Vagina (tissue), 2 donors: ENCODE measurements around the gene CDX1. TPM values are rescaled to one million over a fixed set of nuclear protein-coding genes. Genes with fewer than 3 reads are reported as not detected.

Experiments used
- DNase-seq, 2 donors: peaks; one replicate each; pipeline ENCODE4 v3.0.0-alpha.2; 2017; ENCODE audit errors: extremely low spot score in 2 of 2
- H3K27ac ChIP-seq: fragments of 200-600 bp; sonication (generic); one replicate; pipeline ENCODE4 v1.5.1; 2019
- H3K27me3 ChIP-seq: fragments of 200-600 bp; sonication (generic); one replicate; pipeline ENCODE4 v1.5.1; 2019
- H3K36me3 ChIP-seq, 2 donors: fragments of 200-600 bp; sonication (generic); one replicate each; pipeline ENCODE4 v1.5.1; 2017 to 2019
- H3K4me1 ChIP-seq: fragments of 200-600 bp; sonication (generic); one replicate; pipeline ENCODE4 v1.5.1; 2019
- H3K4me3 ChIP-seq, 2 donors: fragments of 200-600 bp; sonication (generic); 1 replicate in 1 of 2; 2 replicates in 1 of 2; pipeline ENCODE4 v1.5.1; 2016 to 2019
- H3K9me3 ChIP-seq: fragments of 200-600 bp; sonication (generic); one replicate; pipeline ENCODE4 v1.5.1; 2019
- POLR2A ChIP-seq, 2 donors: fragments of 450-650 bp; IDR thresholded peaks; one replicate each; pipeline ENCODE4 v1.6.1; 2017; ENCODE audit warnings: antibody characterized with exemption in 2 of 2, mild to moderate bottlenecking in 2 of 2, moderate library complexity in 2 of 2
- POLR2AphosphoS5 ChIP-seq, 2 donors: sonication (generic); formaldehyde crosslinking; IDR thresholded peaks; one replicate each; pipeline ENCODE4 v1.9.0; 2017; ENCODE audit warnings: antibody characterized with exemption in 2 of 2, mild to moderate bottlenecking in 2 of 2, low read depth in 1 of 2; ENCODE audit not compliant: insufficient read depth in 1 of 2
- intact Hi-C: fragments of 100-400 bp; cut with DNase I; formaldehyde crosslinking; loops from one replicate; pipeline ENCODE4 v1.15.1; 2023
- total RNA-seq: library from RNA; depleted of rRNA; stranded (reverse); fragments of >200 nt; gene quantifications from one replicate; pipeline ENCODE4 v1.2.3, GENCODE V29; 2016
- TF ChIP-seq, protein P1 (sequence below), 3 experiments: fragments of 450-650 bp in 2 of 3; fragments of 200-600 bp in 1 of 3; sonication (generic) in 1 of 3; IDR thresholded peaks; one replicate each; pipeline ENCODE4 v1.5.1; 2017 to 2019; ENCODE audit warnings: antibody characterized with exemption in 3 of 3, mild to moderate bottlenecking in 2 of 3, moderate library complexity in 2 of 3

The CDX1 gene
- total RNA-seq, 1 donor from 2014 or later = not detected

DNA sequence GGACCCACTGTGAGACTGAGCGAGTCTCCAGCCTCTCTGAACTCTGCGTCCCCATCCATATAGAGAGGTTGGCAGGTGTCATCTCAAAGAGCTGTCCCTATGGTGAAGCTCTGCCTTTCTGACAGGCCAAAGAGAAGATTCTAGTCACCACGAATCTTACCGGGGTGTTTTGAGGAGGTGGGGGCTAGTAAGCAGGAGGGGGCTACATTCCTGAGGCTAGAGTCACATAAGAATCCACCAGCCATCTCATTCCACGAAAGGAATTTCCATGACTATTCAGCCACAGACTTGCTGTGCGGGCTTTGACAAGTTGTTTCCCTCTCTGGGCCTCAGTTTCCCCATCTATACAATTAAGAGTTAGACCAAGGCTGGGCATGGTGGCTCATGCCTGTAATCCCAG lies 27.2 kb upstream of the CDX1 start:
- TF ChIP-seq, protein P1, sequence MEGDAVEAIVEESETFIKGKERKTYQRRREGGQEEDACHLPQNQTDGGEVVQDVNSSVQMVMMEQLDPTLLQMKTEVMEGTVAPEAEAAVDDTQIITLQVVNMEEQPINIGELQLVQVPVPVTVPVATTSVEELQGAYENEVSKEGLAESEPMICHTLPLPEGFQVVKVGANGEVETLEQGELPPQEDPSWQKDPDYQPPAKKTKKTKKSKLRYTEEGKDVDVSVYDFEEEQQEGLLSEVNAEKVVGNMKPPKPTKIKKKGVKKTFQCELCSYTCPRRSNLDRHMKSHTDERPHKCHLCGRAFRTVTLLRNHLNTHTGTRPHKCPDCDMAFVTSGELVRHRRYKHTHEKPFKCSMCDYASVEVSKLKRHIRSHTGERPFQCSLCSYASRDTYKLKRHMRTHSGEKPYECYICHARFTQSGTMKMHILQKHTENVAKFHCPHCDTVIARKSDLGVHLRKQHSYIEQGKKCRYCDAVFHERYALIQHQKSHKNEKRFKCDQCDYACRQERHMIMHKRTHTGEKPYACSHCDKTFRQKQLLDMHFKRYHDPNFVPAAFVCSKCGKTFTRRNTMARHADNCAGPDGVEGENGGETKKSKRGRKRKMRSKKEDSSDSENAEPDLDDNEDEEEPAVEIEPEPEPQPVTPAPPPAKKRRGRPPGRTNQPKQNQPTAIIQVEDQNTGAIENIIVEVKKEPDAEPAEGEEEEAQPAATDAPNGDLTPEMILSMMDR (IDR thresholded peaks at IDR 0.05) = no peak
- no peak for TF ChIP-seq POLR2A (IDR thresholded peaks at IDR 0.05)
- no peak for TF ChIP-seq POLR2AphosphoS5 (IDR thresholded peaks at IDR 0.05; ENCODE audit: insufficient read depth in 1 of 2, low read depth in 1 of 2)
- H3K4me3 ChIP-seq = peak overlapping the region in 1 of 2 donors; percentile 36
- H3K9me3 ChIP-seq = no peaks in the 10 kb centered on the region
- no peaks in the 10 kb centered on the region for H3K27me3 ChIP-seq
- DNase-seq = no peak
- intact Hi-C loops = no loop called here
- H3K36me3 ChIP-seq = peaks cover 0 to 16% of the 10 kb centered on the region in 2 donors
- H3K4me1 ChIP-seq = peaks cover 89% of the 10 kb centered on the region
- H3K27ac ChIP-seq = peak overlapping the region; percentile 83

DNA sequence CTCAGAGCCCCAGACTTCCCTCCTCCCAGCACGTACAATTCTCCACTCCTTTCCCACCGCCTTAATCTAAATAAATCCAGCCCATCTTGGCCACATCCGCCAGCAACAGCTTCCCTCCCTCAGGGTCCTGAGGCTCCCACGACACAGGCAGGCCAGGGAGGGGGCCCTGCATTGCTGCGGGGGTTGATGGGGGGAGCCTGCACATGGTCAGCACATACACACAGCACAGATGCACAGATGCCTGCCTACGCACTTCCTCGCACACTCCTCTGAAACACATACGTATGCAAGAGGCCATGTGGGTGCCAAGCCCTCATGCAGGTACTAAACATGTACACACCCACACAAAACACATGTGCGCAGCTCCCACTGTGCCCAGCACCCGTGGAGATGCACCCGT lies 25.7 kb upstream of the CDX1 start:
- peaks cover 92% of the 10 kb centered on the region for H3K4me1 ChIP-seq
- H3K27me3 ChIP-seq = no peaks in the 10 kb centered on the region
- DNase-seq = no peak
- H3K4me3 ChIP-seq = peak overlapping the region in 1 of 2 donors; percentile 32
- peak overlapping the region; percentile 83 for H3K27ac ChIP-seq
- intact Hi-C loops = no loop called here
- no peaks in the 10 kb centered on the region for H3K9me3 ChIP-seq
- TF ChIP-seq POLR2AphosphoS5 (IDR thresholded peaks at IDR 0.05; ENCODE audit: insufficient read depth in 1 of 2, low read depth in 1 of 2) = no peak
- TF ChIP-seq, protein P1 (IDR thresholded peaks at IDR 0.05) = no peak
- peaks cover 0 to 8% of the 10 kb centered on the region in 2 donors for H3K36me3 ChIP-seq

DNA sequence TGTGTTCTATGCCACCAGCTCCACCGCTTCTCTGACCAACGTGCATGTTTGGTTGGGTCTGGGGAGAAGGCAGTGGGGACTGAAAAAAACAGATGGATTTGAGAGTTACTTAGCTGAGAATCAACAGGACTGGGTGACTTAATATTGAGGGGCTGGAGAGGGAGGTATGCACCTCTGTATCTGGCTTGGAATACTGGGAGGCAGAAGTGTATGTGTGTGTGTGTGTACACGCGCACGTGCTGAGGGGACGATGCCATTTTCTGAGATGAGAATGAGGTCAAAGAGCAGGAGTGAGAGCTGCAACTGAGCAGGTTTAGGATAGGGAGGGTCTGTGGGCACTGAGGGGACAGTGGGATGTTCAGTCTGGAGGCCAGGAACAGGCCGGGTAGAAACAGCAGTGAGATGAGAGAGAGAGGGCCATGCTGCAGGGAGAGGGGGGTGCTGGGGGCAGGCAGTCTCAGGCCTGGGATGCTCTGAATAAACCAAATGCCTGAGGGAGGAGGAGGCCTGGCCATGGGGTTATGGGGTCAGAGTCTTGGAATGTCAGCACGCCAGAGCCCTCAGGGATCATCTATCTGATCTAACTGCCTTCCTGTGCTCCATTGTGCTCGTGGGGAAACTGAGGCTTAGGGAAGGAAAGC lies 24.9 kb upstream of the CDX1 start:
- TF ChIP-seq POLR2AphosphoS5 (IDR thresholded peaks at IDR 0.05; ENCODE audit: insufficient read depth in 1 of 2, low read depth in 1 of 2) (no peak), POLR2A (IDR thresholded peaks at IDR 0.05) (no peak)
- TF ChIP-seq, protein P1 (IDR thresholded peaks at IDR 0.05) = no peak
- no peak for DNase-seq
- Histone ChIP-seq H3K27ac (peak overlapping the region; percentile 83), H3K4me3 (peak overlapping the region in 1 of 2 donors; percentile 38), H3K9me3 (no peaks in the 10 kb centered on the region), H3K36me3 (no peaks in the 10 kb centered on the region), H3K27me3 (no peaks in the 10 kb centered on the region), H3K4me1 (peaks cover 92% of the 10 kb centered on the region)
- intact Hi-C loops = no loop called here

DNA sequence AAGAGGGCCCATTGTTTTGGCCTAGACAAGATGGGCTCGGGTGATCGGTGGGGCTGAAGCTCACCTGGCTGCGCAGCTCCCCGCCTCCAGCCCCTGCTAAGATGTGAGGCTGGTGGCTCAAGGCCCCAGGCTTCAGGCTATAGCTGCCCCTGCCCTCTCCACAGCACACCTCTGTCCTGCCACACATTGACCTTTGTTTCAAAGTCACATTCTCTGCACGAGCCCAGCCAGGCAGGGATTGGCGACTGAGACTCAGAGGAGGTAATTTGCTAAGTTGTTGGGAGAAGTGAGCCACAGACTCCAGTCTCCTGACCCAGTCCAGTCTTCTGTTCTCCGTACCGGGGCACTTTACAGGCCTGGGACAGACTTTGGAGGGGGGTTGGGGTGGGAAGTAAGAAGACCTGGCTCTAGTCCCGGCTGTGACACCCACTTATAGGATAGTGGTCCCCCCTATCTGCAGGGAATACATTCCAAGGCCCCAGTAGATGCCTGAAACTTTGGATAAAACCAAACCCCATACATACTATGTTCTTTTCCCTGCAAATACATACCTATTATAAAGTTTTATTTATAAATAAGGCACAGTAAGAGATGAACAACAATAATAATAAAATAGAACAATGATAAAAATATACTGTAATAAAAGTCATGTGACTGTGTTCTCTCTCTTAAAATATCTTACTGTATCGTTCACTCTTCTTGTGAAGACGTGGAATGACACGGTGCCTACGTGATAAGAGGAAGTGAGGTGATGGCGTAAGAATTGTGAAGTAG lies 24.2 kb upstream of the CDX1 start:
- TF ChIP-seq POLR2AphosphoS5 (IDR thresholded peaks at IDR 0.05; ENCODE audit: insufficient read depth in 1 of 2, low read depth in 1 of 2) = peak in 1 of 2 donors; percentile 29
- no peak for TF ChIP-seq POLR2A (IDR thresholded peaks at IDR 0.05)
- Histone ChIP-seq H3K9me3 (no peaks in the 10 kb centered on the region), H3K4me1 (peaks cover 92% of the 10 kb centered on the region), H3K27ac (peak overlapping the region; percentile 83), H3K36me3 (no peaks in the 10 kb centered on the region), H3K4me3 (peak overlapping the region in 1 of 2 donors; percentile 38), H3K27me3 (no peaks in the 10 kb centered on the region)
- intact Hi-C loops = no loop called here
- DNase-seq = no peak

DNA sequence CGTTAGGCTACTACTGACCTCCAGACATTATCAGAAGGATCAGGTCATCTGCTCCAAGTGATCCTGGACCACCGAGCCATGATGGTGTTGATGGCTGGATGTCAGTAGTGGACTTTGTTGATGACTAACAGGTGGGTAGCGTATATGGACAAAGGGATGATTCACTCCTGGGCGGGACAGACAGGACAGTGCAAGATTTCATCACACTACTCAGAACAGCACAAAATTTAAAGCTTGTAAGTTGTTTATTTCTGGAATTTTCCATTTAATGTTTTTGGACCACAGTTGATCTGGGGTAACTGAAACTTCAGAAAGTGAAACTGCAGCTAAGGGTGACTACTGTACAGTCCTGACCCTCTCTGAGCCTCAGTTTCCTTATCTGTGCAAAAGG lies 23.6 kb upstream of the CDX1 start:
- intact Hi-C loops = no loop called here
- no peak for DNase-seq
- Histone ChIP-seq H3K27me3 (no peaks in the 10 kb centered on the region), H3K27ac (peak overlapping the region; percentile 83), H3K9me3 (no peaks in the 10 kb centered on the region), H3K36me3 (no peaks in the 10 kb centered on the region), H3K4me3 (peak overlapping the region in 1 of 2 donors; percentile 38), H3K4me1 (peaks cover 88% of the 10 kb centered on the region)
- TF ChIP-seq, protein P1 (IDR thresholded peaks at IDR 0.05) = no peak
- TF ChIP-seq POLR2AphosphoS5 (IDR thresholded peaks at IDR 0.05; ENCODE audit: insufficient read depth in 1 of 2, low read depth in 1 of 2) = peak in 1 of 2 donors; percentile 49
